Measurements from ENCODE around the gene ODAPH.

- TF ChIP-seq, protein P1, sequence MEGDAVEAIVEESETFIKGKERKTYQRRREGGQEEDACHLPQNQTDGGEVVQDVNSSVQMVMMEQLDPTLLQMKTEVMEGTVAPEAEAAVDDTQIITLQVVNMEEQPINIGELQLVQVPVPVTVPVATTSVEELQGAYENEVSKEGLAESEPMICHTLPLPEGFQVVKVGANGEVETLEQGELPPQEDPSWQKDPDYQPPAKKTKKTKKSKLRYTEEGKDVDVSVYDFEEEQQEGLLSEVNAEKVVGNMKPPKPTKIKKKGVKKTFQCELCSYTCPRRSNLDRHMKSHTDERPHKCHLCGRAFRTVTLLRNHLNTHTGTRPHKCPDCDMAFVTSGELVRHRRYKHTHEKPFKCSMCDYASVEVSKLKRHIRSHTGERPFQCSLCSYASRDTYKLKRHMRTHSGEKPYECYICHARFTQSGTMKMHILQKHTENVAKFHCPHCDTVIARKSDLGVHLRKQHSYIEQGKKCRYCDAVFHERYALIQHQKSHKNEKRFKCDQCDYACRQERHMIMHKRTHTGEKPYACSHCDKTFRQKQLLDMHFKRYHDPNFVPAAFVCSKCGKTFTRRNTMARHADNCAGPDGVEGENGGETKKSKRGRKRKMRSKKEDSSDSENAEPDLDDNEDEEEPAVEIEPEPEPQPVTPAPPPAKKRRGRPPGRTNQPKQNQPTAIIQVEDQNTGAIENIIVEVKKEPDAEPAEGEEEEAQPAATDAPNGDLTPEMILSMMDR (IDR thresholded peaks at IDR 0.05) = no peak
- no peak for TF ChIP-seq POLR2A (IDR thresholded peaks at IDR 0.05)
Measured at GRCh38 chr4:75565481-75565880, 9.6 kb downstream of the ODAPH start.

Data from right lobe of liver (tissue), 4 donors.